DND-41 (cell line): ENCODE results near the gene KCNK3.

Experiments used
- ATAC-seq: fragments of 200-7000 bp; cut with Tn5 transposase; 3 replicates; pipeline ENCODE4 v1.9.1; 2021; ENCODE audit warnings: low read depth; ENCODE audit not compliant: insufficient read depth
- DNase-seq: peaks from one replicate; pipeline ENCODE4 v3.0.0-alpha.2; 2020
- H2AFZ ChIP-seq: 2 replicates; pipeline ENCODE4 v1.6.0; 2012; ENCODE audit warnings: low read depth, low read length
- H3K27ac ChIP-seq: 2 replicates; pipeline ENCODE4 v1.5.1; 2012; ENCODE audit warnings: low read length, inconsistent platforms
- H3K27me3 ChIP-seq: fragments of 200-600 bp; sonication (generic); 2 replicates; pipeline ENCODE4 v1.6.0; 2012; ENCODE audit warnings: low read length, mild to moderate bottlenecking, inconsistent platforms; ENCODE audit not compliant: insufficient read depth, poor library complexity
- H3K36me3 ChIP-seq: 2 replicates; pipeline ENCODE4 v1.5.1; 2012; ENCODE audit warnings: low read length, inconsistent platforms; ENCODE audit not compliant: insufficient read depth
- H3K4me1 ChIP-seq: 2 replicates; pipeline ENCODE4 v1.5.1; 2012; ENCODE audit warnings: mild to moderate bottlenecking, low read length; ENCODE audit not compliant: insufficient read depth
- H3K4me2 ChIP-seq: 2 replicates; pipeline ENCODE4 v1.6.0; 2012; ENCODE audit warnings: mild to moderate bottlenecking, moderate library complexity, low read length, inconsistent platforms; ENCODE audit not compliant: insufficient read depth
- H3K4me3 ChIP-seq, 2 experiments: fragments of 200-600 bp in 1 of 2; shearing (Covaris generic) in 1 of 2; 2 replicates each; pipeline ENCODE4 v1.5.1; 2012 to 2016; ENCODE audit warnings: inconsistent platforms in 2 of 2, low read length in 2 of 2, mild to moderate bottlenecking in 2 of 2, low read depth in 1 of 2, moderate library complexity in 1 of 2
- H3K79me2 ChIP-seq: 2 replicates; pipeline ENCODE4 v1.6.0; 2012; ENCODE audit warnings: low read length, inconsistent platforms; ENCODE audit not compliant: insufficient read depth
- H3K9ac ChIP-seq: 2 replicates; pipeline ENCODE4 v1.6.0; 2012; ENCODE audit warnings: low read depth, mild to moderate bottlenecking, inconsistent platforms, low read length, moderate library complexity
- H3K9me3 ChIP-seq: 2 replicates; pipeline ENCODE4 v1.5.1; 2012; ENCODE audit warnings: low read length, moderate library complexity, mild to moderate bottlenecking, inconsistent platforms; ENCODE audit not compliant: insufficient read depth, severe bottlenecking
- H4K20me1 ChIP-seq: 2 replicates; pipeline ENCODE4 v1.6.0; 2012; ENCODE audit warnings: low read length; ENCODE audit not compliant: insufficient read depth
- EZH2 ChIP-seq: IDR thresholded peaks from 3 replicates; pipeline ENCODE4 v1.6.1; 2012; ENCODE audit warnings: borderline replicate concordance, low read depth, mild to moderate bottlenecking, moderate library complexity, low read length, inconsistent platforms; ENCODE audit not compliant: severe bottlenecking
- TF ChIP-seq, protein P1 (sequence below): IDR thresholded peaks from 2 replicates; pipeline ENCODE4 v1.5.1; 2012; ENCODE audit warnings: borderline replicate concordance, low read length, moderate library complexity, mild to moderate bottlenecking; ENCODE audit not compliant: poor library complexity, severe bottlenecking; ENCODE audit errors: extremely low read depth

KCNK3 gene

GRCh38 chr2:26764906-26765305 lies 72.4 kb downstream of the KCNK3 start:
- H3K9me3 ChIP-seq, result no peaks in the 10 kb centered on the region
- peak overlapping the region; percentile 99 for H2AFZ ChIP-seq
- H3K27ac ChIP-seq, result peak overlapping the region; percentile 88
- H3K36me3 ChIP-seq, result peaks cover 10% of the 10 kb centered on the region
- peaks cover 55% of the 10 kb centered on the region for H3K79me2 ChIP-seq
- H3K4me1 ChIP-seq, result peaks cover 34% of the 10 kb centered on the region
- no peak for DNase-seq
- peak overlapping the region; percentile 81 for H3K9ac ChIP-seq
- TF ChIP-seq EZH2, result no peak
- TF ChIP-seq, protein P1, sequence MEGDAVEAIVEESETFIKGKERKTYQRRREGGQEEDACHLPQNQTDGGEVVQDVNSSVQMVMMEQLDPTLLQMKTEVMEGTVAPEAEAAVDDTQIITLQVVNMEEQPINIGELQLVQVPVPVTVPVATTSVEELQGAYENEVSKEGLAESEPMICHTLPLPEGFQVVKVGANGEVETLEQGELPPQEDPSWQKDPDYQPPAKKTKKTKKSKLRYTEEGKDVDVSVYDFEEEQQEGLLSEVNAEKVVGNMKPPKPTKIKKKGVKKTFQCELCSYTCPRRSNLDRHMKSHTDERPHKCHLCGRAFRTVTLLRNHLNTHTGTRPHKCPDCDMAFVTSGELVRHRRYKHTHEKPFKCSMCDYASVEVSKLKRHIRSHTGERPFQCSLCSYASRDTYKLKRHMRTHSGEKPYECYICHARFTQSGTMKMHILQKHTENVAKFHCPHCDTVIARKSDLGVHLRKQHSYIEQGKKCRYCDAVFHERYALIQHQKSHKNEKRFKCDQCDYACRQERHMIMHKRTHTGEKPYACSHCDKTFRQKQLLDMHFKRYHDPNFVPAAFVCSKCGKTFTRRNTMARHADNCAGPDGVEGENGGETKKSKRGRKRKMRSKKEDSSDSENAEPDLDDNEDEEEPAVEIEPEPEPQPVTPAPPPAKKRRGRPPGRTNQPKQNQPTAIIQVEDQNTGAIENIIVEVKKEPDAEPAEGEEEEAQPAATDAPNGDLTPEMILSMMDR, result no peak
- peaks cover 36% of the 10 kb centered on the region for H4K20me1 ChIP-seq
- peak overlapping the region; percentile 82 to 96 for H3K4me3 ChIP-seq
- no peak for ATAC-seq
- no peaks in the 10 kb centered on the region for H3K27me3 ChIP-seq
- peak overlapping the region; percentile 89 for H3K4me2 ChIP-seq

DNA sequence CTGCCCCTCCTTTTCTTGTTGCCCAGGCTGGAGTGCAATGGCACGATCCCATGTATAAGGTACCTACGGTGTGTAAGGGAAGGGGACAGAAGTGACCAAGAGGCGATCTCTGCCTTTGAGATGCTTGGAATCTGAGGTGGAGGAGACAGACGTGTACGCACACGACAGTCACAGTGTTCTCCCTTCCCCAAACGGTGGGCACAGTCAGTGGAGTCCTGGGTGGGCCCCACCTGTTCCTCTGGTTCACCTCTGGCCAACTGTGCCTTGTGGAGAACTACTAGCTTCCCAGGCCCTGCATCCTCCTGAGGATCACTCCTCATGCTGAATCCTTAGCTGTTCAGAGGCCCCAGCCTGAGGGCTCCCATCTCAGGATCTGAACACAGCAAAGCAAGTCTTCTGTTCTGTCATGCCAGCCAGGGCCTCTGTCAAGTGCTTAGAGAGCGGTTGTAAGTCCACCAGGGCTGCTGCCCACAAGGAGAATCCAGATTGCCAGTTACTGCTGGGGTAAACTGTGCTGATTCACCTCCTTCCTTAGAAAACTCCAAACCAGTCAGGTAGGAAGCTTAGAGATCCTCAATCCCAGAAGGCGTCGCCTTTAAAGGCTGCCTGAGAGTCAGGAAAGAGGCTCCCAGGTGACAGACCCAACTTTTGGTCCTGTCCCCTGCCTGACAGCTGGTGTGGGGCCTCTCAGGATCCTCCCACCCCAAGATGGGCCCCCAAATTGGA lies 73.1 kb downstream of the KCNK3 start:
- Histone ChIP-seq H4K20me1 (peaks cover 40% of the 10 kb centered on the region), H3K4me2 (peak overlapping the region; percentile 89), H3K4me3 (peak overlapping the region; percentile 82 to 96; a peak in 3 of 4 replicates), H3K27me3 (no peaks in the 10 kb centered on the region), H3K79me2 (peaks cover 62% of the 10 kb centered on the region), H3K27ac (peak overlapping the region; percentile 88), H3K9me3 (no peaks in the 10 kb centered on the region), H2AFZ (no peak overlapping the region), H3K9ac (peak overlapping the region; percentile 81), H3K4me1 (peaks cover 34% of the 10 kb centered on the region), H3K36me3 (peaks cover 10% of the 10 kb centered on the region)
- TF ChIP-seq, protein P1, result no peak
- no peak for TF ChIP-seq EZH2
- ATAC-seq, result no peak
- DNase-seq, result no peak

- TF ChIP-seq, protein P1, result no peak
- TF ChIP-seq EZH2, result no peak
- Histone ChIP-seq H3K4me1 (peaks cover 34% of the 10 kb centered on the region), H3K36me3 (peaks cover 10% of the 10 kb centered on the region), H3K79me2 (peaks cover 76% of the 10 kb centered on the region), H3K9me3 (no peaks in the 10 kb centered on the region), H3K4me3 (no peak overlapping the region), H3K9ac (peak overlapping the region; percentile 18; the same call in 1 of the 2 replicates), H4K20me1 (peaks cover 50% of the 10 kb centered on the region), H3K27ac (no peak overlapping the region), H2AFZ (no peak overlapping the region), H3K27me3 (no peaks in the 10 kb centered on the region), H3K4me2 (peak overlapping the region; percentile 24)
- no peak for ATAC-seq
- no peak for DNase-seq
These were observed 74.6 kb downstream of the KCNK3 start for GRCh38 chr2:26767129-26767528.
